GM18517 (cell line): ENCODE measurements around the gene KCNA5.

Source experiments
- ATAC-seq: cut with Tn5 transposase; IDR thresholded peaks from one replicate; pipeline ENCODE4 v1.9.1; 2021; ENCODE audit warnings: mild to moderate bottlenecking, moderate library complexity; ENCODE audit not compliant: unreplicated experiment

Gene KCNA5

DNA sequence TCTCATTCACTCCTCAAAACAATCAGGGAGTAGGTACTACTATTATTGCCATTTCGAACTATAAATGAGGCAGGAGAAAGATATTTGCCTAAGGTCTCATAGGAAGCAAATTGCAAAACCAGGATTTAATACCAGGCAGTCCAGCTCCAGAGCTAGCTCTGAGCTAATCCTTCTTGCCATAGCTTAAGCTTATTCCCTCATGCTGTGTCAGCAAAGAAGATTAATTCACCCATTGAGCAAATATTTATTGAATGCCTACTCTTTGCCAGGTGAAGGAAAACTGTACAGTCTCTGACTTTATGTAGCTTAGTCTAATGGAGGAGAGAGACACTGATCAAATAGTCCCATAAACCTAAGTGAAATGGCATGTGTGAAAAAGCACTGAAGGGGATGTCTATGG lies 19.5 kb downstream of the KCNA5 start:
- ATAC-seq, result no peak

DNA sequence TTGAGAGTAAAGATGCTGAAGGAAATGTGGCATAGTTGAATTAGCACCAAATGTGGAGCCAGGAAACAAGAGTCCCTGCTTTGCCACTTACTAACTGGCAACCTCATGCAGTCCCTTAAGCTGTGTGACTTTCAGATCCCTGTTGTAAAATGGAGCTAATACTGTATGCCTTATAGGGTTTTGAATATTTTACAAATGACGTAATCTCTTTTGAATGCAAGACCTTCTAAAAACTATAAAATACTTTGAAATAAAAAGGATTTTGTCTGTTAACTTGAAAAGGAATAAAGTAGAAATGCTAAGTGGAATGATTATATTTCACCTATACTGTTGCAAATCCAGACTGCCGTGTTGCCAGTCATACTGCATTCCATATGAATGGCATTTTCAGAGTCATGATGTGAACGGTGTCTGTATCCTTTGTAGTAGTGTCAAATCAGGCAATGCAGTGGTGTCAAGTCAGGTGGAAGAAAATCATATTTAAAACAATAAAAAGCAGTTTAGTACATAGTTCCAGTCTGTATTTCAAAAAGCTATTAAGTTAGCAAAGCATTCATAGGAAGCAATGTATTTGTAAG lies 21.3 kb downstream of the KCNA5 start:
- ATAC-seq, result no peak

GRCh38 chr12:5066251-5066650 lies 22.6 kb downstream of the KCNA5 start:
- ATAC-seq, result no peak

DNA sequence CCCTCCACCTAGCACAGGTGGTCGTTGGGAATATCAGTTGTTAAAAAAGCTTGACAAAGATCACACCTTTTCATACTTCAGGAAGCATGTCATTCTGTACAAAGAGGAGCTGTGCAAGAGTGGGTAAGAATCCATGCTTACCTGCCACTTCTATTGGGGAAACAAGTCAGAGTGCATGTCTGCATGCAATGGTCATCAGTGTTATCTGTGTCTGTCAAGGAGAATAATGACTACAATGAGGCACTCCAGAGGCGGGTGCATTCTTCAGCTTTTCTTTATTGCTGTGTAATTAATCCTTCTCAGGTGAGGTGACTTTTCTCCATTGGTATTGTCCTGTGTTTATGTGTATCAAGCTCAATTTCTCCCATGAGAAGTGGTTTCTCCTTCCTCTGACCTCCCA lies 24.4 kb downstream of the KCNA5 start:
- no peak for ATAC-seq

- ATAC-seq, result no peak
Observed at GRCh38 chr12:5068619-5069018, 24.9 kb downstream of the KCNA5 start.

- ATAC-seq, result no peak
Observed at GRCh38 chr12:5070090-5070489, 26.4 kb downstream of the KCNA5 start.

DNA sequence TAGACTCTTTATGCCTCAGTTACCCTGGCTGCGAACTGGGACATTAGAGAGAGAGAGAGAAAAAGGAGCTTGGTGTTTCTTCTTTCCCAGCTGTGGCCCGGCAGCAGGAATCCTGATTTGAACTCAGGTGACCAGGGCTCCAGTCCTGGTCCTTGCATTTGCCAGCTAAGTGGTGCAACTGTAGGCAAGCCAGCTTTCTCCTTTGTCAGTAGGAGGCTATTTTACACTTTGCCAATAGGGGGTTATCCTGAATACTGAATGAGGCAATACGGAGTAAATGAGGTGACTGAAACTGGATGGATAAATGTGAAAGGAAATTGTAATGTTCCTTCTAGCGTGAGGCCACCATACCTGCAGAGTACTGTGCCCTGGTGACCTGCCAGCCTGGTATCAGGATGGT lies 27.8 kb downstream of the KCNA5 start:
- no peak for ATAC-seq

DNA sequence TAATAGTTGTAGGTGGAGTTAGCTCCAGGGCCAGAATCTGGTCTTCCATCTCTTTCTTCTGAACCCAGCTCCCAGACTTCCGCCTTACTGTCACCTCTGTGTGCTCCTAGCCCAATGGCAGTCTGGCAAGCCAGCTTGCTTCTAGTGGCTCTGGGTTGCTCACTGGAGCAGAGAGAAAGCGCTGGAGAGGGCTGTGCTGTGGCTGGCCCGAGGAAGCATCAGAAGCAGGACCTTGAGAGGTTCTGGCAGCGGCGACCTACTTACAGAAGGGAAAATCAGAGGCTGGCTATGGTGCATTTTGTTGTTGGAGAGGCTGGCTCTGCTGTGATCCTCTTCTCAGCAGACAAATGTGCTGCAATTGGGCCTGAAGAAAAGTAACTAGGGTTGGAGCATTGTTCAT lies 28.6 kb downstream of the KCNA5 start:
- no peak for ATAC-seq

GRCh38 chr12:5073054-5073453 lies 29.4 kb downstream of the KCNA5 start:
- no peak for ATAC-seq

DNA sequence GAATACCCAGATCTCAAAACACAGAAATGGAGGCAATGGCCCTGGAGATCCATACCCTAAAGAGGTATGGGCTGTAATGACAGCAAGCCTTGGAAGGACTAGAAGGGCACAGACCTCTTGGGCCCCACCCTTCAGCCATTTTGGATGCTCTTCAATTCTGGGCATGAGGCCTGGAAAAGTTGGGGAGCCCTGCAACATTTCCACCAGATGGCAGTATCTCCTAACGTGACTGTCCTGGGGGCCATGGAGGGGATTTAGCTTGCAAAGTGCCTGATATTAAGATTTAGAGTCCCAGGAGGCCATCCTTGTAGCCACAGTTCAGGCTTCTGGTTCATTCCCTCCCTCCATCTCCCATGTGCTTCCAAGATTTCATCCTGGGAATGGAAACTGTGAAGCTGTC lies 30.2 kb downstream of the KCNA5 start:
- ATAC-seq, result no peak

GRCh38 chr12:5076761-5077160 lies 33.1 kb downstream of the KCNA5 start:
- no peak for ATAC-seq

DNA sequence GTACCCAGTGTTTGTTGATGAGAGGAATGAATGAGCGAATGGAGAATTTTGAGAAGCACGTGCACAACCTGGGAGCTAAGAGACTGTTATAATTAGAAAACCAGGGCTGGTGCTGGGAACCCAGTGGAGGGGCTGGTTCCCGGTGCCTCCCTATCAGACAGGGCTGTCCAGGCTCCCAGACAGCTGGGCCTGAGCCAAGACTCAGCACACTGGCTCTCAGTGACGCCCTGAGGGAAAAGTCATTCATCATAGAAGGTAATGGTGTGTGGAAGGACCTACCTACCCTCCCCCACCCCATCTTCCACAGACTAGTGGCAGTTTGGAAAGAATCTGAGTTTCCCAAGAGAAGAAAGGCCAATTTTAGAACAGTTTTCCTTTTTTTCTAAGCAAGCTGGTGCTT lies 34.7 kb downstream of the KCNA5 start:
- no peak for ATAC-seq

DNA sequence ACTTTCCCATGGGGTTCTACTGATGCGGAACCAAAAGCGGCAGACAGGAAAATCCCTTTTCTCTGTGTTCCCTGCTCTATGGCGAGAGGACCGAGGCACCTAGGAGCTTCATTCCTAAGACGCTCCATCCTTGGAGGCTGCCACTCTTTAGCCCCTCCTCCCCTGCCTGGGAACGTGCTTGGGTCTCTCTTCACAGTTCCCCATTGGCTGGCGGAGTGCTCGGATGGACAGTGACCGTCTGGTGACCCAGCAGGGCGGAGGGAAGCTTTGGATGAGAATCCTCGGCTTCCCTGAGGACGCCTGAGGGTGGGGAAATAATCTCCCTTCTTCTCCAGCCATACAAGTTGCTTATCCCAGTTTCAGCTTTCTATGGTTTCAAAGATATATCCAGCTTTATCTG lies 37.3 kb downstream of the KCNA5 start:
- no peak for ATAC-seq

DNA sequence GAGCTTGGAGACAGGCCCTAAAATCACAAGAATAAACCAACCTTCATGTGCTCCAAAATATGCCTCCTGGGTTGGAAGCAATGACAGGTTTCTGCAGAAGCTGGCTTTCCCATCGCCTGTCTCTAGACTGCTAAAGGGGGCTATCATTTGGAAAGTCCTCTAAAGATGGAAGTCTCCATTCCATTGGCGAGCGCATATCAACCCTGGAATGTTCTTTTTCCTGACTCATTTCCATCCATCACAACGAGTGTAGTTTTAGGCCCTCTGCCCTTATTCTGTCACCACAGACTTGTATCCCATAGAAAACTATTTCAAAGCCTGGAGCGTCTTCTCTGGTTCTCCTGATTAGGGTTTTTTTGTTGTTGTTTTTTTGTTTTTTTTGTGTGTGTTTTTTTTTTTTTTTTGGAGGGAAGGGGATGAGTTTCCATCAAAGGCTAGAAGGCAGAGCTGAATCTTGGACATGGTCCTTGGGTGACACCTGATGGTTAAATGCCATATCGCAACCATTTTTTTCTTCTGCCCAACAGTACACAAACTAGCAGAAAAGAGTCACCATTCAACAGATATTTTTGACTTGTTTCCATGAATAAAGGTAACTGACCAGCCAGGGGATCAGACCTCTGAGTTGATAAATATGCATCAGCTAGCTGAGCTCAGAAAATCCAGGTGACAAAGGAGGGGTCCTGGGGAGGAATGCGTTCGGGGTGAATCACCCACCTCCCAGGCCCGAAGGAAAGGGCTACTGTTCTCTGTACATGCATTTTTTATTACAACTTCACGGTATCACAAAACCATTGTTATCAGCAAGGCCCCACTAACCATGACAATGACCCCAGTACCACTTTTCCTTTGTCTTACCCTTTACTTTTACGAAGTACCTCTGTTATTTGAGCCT lies 40.5 kb downstream of the KCNA5 start:
- no peak for ATAC-seq

- ATAC-seq, result no peak
Observed at GRCh38 chr12:5085896-5086295, 42.2 kb downstream of the KCNA5 start.

DNA sequence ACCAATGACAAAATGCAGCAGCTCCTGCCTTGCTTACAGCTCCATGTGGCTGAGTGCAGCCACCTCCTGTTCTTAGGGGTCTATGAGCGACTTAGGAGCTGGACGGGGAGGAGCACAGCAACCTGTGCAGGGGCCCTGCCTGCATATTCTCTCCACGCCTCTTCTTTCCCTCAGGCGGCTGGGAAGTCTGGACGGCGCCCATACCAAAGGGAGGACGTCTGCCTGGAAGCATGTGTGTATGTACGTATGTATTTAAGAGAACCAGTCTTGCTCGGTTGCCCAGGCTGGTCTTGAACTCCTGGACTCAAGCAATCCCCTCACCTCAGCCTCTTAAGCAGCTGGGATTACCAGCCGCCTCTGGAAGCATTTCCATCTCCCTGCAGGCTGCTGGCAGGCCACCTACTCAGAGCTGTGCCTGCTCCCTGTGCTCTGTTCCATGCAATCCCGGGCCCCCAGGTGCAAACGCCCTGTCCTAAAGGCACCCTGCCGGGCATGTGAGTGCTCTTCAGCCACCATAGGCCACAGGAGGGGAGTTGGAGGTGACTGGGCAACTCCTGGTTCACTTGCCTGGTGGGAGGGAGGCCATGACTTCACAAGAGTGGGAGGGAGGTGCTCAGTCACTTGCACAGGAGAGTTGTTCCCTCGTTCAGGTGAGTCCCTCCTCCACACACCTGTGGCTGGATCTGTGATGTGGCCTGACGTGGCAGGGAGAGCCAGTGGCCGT lies 44.3 kb downstream of the KCNA5 start:
- no peak for ATAC-seq

- ATAC-seq, result no peak
Observed at GRCh38 chr12:5088586-5089264, 45.0 kb downstream of the KCNA5 start.

DNA sequence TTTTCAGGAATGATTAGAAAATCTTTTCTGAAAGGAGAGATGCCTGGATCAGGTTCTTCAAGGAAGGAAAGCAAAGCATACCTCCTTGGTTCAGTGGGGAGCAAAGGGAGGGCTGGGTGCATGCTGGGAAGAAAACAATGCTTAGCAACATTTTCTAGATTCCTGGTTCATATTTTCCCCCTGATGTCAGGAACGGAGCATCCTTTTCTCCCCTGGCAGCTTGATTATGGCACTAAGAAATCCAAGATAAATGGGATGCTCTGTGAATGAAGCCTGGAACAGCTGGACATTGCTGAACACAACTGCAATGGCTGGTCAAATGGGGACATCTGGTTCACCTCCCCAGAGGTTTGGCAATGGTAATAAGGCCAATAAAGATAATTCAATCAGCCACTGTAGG lies 50.9 kb downstream of the KCNA5 start:
- ATAC-seq, result no peak

- no peak for ATAC-seq
Observed at GRCh38 chr12:5094986-5095385, 51.3 kb downstream of the KCNA5 start.
